HG03103 (cell line): Measurements from ENCODE around the gene USB1.

Experiments used
- ATAC-seq: cut with Tn5 transposase; IDR thresholded peaks from one replicate; pipeline ENCODE4 v1.9.1; 2021; ENCODE audit warnings: low read depth; ENCODE audit not compliant: unreplicated experiment

The USB1 gene

DNA sequence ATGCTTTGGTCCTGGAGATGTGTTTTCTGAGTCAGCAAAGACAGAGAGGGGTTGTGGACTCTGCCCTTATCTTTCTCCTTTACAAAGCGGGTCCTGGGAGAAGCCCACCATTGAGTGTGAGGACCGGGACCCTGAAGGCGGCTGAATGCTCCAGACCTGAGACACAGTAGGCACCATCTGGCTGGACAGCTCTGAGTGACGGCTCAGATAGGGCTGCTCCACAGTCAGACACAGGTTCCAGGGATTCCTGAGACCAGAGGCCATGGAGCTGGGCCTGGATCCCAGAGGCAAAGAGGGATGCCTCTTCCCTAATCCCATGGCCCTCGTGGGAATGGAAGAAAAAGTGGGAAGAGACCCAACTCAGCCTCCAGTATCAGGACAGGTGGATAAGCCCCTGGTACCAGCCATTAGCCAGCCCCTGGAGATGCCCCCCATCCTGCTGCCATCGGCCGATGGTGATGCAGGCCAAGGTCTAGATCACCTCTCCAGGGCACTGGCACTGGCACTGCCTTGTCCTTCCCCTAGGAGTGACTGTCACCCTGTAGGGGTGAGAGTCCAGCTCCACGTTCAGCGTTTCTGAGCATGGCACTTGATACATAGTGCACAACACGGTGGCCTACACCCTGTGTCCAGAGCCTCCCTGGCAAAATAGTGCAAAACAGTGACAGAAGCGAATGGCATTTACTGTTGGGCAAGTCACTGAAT, 29.1 kb downstream of the USB1 start:
- no peak for ATAC-seq

DNA sequence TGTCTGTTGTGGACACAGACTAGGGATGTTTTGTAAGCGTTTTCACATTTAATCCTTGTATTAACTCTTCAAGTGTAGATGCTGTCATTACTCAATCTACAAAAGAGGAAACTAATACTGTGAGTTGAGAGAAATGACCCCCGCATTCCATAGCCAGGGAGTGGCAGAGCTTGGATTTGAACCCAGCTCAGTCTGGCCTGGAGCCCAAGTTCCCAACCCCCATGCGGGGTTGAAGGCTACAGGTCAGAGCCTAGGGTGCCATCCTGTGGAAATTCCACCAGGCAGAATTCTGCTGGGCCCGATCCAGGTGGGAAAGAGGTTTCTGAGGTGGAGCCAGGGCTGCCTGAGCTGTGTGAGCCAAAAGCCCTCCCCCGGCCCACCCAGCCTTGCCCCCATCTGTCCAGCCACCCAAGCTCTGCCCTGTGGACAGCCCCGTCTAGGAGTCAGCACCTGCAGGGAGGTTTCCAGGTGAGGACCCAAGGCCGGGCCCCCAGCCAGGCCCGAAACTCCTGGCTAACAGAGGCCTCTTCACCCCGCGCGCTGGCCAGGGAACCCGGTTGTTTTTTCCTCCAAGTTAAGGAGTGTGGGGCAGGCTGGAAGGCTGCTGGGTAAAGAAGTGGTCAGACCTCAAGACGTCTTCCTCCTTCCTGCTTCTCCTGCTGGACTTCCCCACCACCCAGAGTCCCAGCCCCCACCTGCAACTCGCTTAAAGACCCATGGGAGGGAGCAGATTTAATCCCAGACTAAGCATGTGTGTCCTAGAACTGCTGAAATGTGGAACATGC, 30.0 kb downstream of the USB1 start:
- no peak for ATAC-seq

DNA sequence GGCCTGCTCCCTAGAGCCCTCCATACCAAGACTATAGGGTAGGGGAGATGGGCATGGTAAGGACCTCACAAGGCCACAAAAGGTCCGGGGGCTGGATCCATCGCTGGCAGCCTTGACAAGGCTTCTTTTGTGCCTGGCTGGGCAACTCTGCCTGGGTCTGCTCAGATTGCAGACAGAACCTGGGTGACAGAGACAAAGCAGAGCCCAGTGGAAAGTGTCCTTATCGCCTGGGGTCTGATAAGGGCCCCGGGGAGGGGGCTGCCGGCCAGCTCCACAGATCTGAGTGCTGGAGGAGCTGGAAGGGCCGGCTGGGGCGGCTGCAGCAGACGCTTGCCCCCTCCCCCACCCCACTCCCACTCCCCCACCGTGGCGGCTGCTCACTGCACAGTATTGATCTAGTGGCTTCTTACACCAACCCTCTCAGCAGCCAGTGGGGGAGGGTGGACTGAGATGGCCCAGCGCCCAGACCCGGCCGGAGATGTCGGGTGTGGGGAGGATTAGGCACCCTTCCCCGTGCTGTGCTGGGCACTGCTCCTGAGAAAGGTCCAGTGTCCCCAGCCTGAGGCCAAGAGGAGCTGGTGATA, 31.6 kb downstream of the USB1 start:
- no peak for ATAC-seq

DNA sequence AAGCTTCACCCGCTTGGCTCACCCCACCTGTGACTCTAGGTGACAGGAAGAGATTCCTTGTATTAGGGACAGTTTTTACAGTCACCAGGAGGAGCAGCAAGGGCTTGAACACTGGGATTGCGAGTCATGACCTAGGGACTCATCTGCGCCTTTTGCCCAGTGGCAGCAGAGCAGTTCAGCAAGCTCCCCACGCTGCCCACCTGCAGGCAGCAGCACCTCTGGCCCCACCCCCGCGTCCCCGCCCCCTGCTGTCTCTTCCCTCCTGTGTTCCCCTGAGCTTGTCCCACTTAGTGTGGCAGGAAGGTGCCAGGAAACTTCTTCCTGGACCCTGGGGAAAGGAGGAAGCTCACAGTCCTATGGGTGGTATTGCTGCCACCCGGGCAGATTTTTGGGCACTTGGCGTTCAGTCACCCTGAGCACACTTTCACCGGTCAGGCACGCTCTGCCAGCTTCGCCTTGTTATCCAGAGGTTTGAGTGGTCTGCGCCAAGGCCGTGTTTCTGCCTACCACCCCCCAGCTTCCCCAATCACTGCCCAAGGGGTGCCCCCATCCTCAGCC, 33.0 kb downstream of the USB1 start:
- ATAC-seq: no peak

DNA sequence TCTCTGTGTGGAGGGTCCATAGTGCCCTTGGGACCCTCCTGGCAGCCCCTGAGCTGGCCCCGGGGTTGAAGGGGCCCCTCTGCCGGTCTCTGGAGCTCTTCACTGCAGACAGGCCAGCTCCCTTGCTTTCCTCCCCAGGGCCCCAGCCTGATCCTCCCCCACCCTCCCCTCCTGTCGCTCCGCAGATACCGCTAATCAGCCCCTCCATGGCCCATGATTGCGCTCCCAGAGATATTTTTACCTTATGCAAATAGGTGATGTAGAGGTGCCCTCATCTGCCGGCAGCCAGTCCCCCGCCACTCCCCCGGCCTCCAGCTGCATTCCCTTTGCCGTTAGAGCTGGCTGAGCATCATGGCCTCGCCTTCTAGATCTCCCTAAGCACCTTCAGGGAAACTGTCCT, 33.6 kb downstream of the USB1 start:
- ATAC-seq: no peak

DNA sequence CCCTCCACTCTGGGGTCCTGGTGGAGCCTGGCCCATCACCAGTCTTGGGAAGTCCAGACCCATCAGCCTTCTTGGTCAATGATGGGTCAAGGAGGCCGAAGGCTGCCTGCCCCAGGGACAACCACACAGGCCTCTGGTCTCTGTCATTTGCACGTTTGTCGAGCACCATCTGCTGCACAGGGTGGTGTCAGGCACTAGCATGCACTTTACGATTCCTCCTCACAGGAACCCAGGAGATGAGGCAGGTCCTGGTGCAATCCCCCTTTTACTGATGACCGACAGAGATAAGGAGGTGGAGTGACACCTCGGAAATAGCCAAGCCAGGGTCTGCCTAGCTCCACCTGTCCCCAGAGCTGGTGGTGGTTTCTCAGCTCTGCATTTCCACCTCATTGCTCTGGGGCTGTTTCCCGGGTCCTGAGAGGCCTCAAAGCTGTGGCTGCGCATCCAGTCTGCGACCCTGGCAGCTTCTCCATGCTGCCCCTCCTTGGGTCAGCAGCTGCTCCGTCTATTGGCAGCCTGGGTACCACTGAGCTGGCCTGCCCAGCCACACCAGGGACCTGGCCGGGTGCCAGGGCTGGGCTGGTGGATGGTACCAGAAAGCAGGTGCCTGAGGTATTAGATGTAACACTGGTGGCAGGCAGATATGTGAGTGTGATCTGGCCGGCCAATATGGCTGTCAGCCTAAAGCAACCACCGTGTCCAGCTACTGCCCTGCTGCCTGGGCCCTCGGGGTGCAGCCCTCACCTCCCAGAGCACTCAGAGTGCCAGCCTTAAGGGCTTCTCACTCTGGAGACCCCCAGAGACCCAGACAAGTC, 34.4 kb downstream of the USB1 start:
- no peak for ATAC-seq

DNA sequence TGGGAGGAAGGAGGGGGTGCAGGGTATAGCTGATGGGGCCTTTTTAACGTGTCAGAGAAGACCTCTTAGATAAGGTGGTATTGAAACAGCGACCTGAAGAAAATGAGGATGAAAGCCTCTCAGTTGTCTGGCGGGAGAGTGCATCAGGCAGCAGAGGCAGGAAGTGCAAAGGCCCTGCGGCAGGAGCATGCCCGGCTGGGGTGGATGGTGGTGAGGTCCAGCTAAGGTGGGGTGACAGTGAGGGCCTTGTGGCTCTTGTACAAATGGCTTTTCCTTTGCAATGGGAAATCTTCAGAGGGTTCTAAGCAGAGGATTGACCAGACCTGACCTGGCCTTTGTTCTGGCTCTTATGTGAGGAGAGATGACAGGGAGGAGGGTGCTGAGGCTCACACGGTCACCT, 35.7 kb downstream of the USB1 start:
- no peak for ATAC-seq

DNA sequence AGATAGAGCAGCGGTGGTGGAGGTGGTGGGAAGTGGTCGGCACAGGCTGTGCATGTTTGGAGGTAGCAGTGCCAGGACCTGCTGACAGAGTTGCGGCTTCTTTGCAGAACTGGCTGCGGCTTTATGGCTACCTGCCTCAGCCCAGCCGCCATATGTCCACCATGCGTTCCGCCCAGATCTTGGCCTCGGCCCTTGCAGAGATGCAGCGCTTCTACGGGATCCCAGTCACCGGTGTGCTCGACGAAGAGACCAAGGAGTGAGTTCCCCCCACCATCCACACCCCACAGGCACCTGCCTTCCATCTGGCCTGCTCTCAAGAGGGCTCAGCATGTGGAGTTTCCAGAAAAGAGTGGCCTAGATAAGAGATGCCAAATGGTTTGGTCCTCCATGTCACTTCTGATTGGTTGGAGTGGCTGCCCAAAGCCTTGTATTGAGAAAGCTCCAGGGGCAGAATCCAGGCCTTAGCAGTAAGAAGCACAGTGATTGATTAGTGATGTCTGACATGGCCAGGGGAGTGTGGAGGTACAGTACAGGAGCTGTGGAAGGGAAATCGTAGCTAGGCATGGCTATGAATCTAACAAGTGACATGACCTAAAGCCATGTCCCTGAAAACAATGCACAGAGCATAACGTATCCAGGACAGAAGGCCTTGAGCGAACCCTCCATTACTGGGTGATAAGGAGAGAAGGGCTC, 36.3 kb downstream of the USB1 start:
- no peak for ATAC-seq

DNA sequence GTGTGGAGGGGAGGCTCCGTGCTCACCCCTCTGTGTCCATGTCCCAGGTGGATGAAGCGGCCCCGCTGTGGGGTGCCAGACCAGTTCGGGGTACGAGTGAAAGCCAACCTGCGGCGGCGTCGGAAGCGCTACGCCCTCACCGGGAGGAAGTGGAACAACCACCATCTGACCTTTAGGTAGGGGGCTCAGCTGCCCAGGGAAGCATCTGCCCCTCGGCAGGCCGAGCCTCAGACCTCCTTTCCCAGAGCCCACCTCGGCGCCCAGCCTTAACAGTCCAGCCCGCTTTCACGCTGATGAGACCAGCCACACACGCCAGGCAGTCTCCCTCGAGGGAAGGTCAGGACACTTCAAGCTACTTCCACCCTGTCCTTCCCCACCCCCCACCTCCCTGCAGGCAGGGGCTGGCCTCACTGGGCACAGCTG, 37.0 kb downstream of the USB1 start:
- ATAC-seq: no peak

DNA sequence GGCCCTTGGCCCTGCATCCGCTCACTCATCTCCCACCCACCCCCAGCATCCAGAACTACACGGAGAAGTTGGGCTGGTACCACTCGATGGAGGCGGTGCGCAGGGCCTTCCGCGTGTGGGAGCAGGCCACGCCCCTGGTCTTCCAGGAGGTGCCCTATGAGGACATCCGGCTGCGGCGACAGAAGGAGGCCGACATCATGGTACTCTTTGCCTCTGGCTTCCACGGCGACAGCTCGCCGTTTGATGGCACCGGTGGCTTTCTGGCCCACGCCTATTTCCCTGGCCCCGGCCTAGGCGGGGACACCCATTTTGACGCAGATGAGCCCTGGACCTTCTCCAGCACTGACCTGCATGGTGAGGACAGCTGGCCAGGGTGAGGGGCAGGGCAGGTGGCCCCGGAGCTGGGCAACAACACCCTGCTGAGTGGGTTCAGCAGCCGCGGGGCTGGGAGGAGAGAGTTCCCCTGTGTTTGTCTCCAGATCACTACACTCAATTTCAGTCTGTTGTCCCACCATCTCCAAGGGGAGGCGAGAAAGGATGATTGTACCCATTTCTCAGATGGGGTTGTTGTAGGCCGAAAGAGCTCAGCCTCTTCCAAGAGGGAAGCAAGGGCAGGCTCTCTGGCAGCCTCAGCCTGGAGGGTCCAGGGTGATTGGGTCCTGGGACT, 38.8 kb downstream of the USB1 start:
- ATAC-seq: no peak

DNA sequence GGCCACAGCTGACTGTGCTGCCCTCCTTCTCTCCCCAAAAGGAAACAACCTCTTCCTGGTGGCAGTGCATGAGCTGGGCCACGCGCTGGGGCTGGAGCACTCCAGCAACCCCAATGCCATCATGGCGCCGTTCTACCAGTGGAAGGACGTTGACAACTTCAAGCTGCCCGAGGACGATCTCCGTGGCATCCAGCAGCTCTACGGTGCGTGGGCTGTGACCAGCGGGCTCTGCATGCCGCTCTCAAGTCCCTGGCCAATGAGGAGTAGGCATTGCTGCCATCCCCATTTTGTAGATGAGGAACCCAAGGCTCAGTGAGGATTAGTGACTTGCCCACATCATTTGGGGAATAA, 39.3 kb downstream of the USB1 start:
- ATAC-seq: no peak

DNA sequence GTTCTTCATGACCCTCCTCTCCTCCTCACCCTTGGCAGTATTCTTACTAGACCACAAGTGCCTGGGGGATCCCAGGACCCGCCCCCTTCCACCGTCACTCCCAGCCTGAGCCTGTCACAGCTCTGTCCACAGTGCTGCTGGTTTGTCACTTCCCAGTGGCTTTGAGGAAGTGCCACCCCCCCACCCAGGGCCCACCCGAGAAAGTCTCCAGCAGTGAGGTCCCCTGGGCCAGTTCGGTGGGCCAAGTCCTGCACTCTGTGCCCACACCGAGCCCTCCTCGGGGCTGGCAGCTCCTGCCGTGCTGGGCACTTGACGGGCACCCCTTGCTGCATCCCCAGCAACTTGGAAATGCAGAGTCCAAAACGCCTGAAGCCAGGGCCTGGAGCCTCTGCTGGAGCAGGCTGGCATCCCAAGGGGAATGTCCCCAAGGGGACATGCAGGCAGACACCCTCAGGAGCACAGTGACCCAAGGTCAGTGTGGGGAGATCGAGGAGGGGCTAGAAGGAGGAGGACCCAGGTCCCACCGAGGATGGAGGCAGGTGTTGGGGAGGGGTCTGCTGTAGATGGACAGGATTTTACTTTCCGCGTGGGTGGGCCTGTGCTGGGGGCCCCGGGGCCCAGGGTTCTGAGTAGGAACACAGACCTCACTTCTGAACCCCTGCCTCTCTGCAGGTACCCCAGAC, 39.9 kb downstream of the USB1 start:
- ATAC-seq: no peak

DNA sequence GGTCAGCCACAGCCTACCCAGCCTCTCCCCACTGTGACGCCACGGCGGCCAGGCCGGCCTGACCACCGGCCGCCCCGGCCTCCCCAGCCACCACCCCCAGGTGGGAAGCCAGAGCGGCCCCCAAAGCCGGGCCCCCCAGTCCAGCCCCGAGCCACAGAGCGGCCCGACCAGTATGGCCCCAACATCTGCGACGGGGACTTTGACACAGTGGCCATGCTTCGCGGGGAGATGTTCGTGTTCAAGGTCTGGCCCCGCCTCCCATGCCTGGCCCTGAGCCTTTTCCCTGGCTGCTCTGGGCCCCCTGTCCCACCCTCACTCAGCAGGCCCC, 40.4 kb downstream of the USB1 start:
- no peak for ATAC-seq

DNA sequence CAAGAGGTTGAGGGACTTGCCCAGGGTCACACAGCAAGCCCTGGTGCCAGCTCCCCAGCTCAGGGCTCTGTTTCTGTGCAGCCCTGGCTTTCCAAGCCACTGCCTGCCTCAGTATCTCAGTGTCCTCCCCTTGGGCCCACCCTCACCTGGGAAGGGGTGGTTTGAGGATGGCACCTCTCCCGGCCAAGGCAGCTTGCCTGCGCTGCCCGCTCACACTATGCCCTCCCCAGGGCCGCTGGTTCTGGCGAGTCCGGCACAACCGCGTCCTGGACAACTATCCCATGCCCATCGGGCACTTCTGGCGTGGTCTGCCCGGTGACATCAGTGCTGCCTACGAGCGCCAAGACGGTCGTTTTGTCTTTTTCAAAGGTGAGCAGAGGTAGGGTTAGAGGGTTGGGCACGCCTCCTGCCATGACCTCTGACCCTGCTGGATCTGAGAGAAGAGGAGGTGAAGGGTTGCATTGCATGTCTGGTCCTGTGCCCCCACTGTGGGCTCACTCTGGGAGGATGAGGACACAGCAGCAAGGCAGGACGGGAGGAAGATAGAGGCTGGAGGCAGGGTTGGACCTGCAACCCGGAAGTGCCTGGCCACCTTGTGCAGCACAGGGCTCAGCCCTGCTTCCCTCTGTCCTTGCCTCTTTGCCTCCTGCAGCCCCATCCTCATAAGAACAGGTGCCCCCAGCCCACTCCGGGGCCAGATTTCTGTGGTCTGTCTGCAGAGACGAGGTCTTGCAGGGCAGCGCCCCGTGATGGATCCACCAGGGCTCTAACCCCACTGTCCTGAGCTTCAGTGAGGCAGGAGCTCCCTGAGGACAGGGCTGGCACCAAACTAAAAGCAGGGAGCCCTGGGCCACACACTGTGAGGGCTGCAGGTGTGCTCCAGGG, 41.0 kb downstream of the USB1 start:
- no peak for ATAC-seq

DNA sequence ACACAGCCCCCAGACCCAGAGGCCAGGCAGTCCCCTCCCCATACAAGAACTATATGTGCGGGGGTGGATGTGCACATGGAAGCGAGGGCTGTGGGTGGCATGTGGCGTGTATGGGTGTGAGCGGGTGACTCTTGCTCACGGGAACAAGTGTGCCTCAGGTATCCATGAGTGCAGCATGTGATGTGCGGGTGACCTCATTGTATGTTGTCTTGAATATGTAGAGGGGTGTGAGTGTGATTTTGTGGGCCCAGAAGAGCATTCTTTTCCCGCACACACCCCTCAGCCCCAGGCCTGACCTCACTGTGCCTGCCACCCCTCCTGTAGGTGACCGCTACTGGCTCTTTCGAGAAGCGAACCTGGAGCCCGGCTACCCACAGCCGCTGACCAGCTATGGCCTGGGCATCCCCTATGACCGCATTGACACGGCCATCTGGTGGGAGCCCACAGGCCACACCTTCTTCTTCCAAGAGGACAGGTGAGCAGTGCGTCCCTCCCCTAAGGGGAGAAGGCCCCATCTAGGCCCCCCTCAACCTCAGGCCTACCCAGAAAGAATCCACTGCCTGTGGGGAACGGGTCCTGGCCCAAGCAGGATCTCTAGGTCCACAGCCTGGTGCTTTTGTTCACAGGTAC, 41.8 kb downstream of the USB1 start:
- ATAC-seq: no peak

DNA sequence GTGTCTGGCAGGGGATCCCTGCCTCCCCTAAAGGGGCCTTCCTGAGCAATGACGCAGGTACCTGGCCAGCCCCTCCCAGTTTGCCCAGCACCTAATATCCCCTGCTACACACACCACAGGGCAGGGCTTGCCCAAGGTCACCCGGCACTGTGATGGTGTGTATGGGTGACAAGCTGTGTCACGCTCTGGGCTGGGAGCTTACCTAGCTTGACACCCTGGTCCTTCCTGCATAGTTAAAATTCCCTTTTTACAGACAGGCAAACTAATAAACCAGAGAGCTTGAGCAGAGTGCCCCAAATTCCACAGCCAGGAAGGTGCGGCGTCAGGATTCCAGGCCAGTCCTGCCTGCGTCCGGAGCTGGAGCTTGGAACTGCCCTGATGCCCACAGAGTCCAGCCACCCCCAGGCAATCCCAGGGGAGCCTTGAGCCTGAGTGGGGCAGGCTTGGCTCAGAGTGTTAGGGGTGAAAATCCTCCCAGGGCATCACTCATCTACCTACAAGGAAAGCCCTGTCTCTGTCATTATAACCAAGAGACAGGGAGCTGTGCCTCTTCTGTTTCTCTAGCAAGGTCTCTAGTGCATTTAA, 42.5 kb downstream of the USB1 start:
- ATAC-seq: no peak

DNA sequence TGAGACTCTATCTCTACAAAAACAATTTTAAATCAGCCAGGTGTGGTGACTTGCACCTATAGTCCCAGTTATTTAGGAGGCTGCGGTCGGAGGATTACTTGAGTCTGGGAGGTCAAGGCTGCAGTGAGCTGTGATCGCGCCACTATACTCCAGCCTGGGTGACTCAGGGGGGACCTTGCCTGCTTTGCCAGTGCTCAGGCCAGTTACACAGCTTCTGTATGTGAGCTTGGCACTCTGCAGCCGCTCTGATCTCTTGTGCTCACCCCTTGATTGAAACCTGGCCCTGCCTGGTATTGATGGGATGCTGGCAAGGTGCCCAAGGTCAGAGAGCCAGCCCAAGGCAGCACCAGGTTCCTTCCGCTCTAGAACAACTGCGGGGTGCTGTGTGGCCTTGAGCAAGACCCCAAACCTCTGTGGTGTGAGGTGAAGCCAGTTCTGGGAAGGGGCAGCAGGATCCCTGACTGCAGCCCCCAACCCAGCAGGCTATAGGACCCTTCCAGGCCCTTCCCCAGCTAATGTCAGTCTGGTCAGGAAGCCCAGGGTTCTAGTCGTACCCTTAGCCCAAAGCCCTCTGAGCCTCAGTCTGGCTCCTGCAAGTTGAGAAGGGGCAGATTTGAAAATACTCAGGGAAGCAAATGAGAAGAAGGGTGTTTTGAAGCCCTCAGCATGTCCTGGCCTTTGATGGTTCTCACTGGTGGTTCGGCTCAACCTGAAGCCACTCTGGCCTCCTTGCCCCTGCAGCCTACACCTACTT, 43.2 kb downstream of the USB1 start:
- ATAC-seq: no peak
